Activated T-helper 1 cell treated with Interleukin-2 at 50 U/mL for 16 hours (primary cell): ENCODE results near the gene DGKI.

Experiments used
- DNase-seq: peaks from one replicate; pipeline ENCODE4 v3.0.0-alpha.2; 2020; ENCODE audit warnings: low read depth

The DGKI gene

GRCh38 chr7:137535579-137535978, 311.2 kb downstream of the DGKI start:
- no peak for DNase-seq

DNA sequence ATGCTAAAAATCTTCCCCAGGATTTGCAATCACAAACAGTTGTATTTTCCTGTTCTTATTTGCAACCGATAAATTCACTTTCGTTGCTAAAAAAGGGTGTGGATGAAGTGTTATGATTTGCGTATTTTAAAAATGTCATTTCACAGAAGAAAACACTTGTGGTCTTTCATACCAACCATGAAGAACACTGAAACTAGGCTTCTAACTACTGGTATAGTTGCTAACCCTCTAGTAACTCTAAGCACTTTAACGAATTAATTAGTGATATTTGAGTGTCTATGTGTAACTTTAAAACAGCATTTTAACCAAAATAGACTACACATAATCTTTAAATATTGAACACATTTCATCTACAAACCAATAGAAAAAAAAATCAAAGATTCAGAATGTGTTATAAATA, 315.1 kb downstream of the DGKI start:
- DNase-seq, result no peak

DNA sequence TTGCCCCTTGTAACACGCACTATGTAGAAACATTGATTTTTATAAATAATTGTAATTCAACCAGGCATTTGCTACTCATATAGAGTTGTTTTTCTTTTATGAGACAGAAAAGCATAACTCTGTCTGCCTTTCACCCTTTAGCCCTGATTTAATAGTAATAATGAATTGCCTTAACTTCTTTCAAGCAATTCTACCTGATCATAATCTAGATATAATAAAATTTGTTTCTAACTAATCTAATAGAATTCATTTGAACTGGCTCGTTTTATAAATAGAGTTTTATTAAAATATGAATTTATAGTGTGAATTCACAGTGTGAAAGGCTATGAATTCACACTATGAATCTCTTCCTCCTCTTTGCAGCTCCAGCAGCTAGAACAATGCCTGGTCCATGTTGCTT, 319.1 kb downstream of the DGKI start:
- DNase-seq, result no peak

DNA sequence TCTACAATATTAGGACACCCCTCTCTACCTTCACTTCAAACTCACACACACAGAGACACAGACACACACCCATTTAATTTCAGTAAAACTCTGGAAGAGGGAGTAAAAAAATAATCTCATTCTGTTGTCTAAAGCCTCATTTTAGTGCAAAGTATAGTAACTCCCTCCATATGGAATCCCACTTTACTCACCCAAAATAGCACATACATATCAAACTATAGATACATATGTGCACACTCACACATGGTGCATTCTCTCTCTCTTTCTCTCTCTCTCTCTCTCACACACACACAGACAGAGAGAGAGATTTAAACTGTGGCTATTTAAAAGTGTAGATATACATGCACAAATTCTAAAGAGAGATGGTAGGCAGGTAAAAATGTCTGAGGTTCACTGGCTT, 323.6 kb downstream of the DGKI start:
- no peak for DNase-seq

GRCh38 chr7:137521451-137521850, 325.3 kb downstream of the DGKI start:
- no peak for DNase-seq

DNA sequence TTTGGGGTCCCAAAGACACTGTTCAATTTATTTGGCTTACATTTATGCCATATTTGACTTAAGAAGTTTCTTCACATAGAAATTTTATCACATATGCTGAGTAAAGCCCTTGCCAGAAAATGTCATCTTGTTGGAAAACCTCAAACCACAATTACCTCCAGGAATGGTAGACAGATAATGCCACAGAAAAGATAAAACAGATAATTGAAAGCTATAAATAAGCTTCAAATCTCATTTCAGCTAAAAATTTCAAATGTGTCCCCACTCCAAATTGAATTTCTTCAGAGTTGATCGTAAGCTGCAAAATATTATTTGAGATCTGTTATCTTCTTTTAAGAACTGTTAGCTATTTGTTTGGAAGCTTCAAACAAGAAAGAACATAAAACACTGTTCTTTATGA, 326.8 kb downstream of the DGKI start:
- DNase-seq, result no peak

GRCh38 chr7:137519181-137519691, 327.5 kb downstream of the DGKI start:
- no peak for DNase-seq

- DNase-seq, result no peak
Measured at GRCh38 chr7:137513091-137513490, 333.7 kb downstream of the DGKI start.

- DNase-seq, result no peak
Measured at GRCh38 chr7:137507096-137507495, 339.7 kb downstream of the DGKI start.

DNA sequence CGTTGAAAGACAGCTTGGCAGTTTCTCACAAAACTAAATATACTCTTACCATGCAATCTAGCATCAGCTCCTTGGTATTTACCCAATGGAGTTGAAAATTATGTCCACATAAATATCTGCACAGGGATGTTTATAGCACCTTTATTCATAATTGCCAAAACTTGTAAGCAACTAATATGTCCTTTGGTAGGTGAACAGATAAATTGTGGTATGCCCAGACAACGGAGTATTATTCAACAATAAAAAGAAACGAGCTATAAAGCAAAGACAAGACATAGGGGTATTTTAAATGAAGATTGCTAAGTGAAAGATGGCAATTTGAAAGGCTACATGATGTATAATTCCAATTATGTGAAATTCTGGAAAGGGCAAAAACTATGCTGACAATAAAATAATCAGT, 340.7 kb downstream of the DGKI start:
- DNase-seq, result no peak

DNA sequence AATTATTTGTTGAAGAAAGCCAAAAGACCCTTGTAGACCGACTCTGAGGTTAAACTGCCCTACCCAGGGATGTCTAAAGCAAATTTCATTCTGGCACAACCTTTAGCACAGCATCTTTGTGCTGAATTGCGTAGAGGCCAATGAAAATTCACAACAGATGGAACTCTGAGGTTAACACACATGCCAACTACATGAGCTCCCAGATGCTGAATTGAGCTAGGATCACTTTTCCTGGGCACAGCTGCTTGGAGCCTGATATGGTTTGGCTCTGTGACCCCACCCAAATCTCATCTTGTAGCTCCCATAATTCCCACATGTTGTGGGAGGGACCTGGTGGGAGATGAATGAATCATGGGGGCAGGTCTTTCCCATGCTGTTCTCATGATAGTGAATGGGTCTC, 345.2 kb downstream of the DGKI start:
- no peak for DNase-seq

DNA sequence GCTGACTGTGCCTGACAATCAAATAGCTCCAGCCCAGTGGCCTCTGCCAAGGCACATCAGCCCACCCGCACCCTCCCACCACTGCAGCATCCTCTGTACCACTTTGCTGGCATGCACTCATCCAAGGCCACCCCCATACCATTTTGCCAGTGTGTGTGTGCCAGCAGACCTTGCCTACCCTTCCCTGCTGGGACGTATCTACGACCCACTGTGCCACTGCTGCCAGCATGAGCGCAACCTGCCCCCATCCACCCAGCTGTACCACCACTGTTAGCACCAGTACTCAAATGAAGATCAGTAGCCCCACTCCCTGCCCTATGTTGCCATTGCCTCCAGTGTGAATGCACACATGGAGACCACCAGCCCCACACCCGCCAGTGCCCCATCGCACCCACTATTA, 353.9 kb downstream of the DGKI start:
- no peak for DNase-seq

- DNase-seq, result no peak
Measured at GRCh38 chr7:137489880-137490279, 356.9 kb downstream of the DGKI start.

DNA sequence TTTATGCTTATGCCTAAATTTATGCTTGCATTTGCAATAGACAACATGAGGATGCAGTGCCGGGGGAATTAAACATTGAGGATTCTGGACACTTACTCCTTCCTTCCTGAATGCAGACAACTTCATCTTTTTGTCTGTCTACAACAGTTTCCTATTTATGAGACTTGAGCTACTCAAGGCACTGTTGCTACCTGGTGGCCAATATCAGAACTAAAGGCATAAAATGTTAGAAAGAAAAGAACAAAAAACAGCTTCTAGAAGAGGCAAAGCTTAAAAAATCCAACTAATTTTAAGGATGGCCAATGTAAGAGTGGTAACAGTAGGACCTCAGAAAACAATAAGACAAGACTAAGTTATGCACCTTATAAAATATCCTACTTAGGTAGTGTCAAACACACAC, 358.7 kb downstream of the DGKI start:
- no peak for DNase-seq

- DNase-seq, result no peak
Measured at GRCh38 chr7:137485818-137486217, 361.0 kb downstream of the DGKI start.

- no peak for DNase-seq
Measured at GRCh38 chr7:137484326-137484725, 362.4 kb downstream of the DGKI start.

- no peak for DNase-seq
Measured at GRCh38 chr7:137482466-137482865, 364.3 kb downstream of the DGKI start.

DNA sequence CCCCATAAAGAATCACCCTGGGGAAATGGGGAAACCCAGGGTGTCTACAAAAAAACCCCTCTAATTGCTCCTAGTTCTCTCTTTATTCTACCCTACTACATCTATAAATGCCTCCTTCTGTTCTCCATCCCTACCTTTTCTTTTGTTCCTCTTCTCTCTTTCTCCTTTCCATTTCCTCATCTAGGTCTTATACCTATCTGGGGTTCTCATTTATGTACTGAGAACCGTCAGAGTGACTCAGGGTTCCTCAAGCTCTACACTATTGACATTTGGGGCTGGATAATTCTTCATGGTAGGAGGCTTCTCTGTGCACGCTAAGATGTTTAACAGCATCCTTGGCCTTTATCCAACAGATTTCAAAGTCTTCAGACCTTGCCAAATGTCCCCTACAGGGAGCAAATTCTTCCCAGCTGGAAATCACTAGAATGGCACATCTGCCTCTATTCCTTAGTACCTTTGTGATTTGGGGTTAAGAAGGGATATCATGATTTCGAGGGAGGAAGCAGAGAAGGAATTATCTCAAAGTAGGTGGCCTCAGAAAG, 365.9 kb downstream of the DGKI start:
- no peak for DNase-seq

DNA sequence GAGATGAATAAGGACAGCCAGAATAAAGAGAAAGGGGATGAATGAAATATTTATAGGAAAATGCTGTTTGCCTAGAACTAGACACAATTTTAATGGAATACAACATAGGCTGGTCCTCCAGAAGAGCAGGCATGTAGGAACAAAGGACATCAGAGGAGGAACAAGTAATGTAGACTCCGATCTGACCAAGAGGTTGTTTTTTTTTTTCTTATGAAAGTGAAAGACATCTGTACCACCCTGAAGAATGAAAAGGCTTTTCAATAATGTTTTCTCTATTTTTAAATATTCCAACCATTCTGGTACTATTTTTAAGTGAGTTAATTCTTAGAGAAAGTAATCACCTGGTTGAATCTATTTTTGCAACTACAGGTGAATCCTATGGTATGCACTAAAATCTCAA, 366.4 kb downstream of the DGKI start:
- DNase-seq, result no peak

DNA sequence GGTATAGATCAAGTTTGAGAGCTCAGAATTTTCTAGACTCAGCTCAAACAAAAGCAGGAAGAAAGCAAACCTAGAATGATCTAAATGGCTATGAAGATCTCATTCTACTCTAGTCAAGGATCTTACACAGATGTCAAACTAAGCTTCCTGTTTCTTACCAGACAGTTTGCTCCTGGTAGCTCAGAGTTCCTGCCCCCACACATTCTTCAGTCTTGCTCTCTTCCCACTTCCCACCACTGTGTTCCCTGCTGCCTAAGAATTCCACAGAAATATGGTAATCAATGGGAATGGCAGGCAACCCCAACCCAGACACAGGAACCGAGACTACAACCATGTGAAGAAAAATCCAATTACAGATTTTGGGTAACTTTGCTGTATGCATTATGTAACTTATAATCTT, 369.8 kb downstream of the DGKI start:
- no peak for DNase-seq

DNA sequence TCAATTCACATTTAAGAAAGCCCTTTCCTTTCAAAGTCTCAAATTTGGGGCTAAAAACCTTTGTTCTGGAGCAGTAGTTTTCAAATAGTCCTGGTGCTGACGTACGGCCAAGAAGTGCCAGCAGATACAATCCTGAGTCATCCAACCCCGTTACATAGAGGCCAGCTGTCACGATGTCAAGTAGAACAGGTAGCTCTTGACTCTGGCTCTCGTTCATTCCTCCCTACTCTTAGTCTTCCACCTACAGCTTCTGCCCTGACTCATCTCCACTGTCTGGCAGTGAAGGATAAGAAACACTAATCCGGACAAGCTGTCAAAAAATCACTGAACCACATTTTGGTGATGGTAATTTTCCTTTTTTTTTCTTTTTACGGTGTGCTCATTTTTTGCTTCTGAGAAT, 370.8 kb downstream of the DGKI start:
- no peak for DNase-seq

DNA sequence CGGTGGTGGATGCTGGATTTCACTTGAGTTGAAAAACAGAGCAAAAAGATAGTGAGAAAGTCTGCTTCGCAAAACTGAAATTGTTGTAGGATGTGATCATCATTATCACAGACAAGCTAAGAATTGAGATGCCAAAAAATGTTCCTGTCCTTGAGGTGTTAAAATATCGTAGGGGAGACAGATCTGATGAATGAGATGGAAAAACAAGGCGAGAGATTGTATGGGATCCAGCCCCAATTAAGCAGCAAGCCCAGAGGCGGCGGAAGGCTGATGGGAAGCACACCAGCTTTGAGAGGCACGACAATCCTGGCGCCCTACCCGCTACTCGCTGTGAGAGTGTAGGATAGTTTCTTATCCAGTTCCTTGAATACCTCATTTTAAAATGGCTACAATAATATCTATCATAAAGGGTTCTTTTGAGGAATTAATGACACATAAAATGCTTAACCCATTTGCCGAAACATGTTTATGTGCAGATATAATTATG, 372.2 kb downstream of the DGKI start:
- no peak for DNase-seq

DNA sequence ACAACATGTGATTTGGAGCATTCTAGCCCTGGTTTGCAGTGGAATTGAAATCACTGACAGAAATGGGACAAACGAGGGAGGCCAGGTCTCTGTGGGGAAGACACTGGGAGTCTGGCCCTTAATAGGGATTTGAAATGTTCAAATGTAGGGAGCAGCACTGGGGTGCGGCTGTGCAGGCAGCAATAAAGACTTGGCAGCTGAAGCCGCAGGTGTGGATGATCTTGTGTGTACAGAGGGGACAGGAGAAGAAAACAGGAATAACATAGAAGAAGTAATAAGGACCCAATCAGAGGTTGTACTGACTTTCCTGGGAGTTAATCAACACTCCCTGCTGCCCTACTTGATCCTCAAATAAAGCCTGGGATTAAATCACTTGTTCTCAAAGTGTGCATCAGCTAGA, 375.6 kb downstream of the DGKI start:
- DNase-seq, result no peak

GRCh38 chr7:137469858-137470257, 376.9 kb downstream of the DGKI start:
- DNase-seq, result no peak
